ENCODE results near the gene ERV3-1.

Gene ERV3-1

GRCh38 chr7:65002972-65003585, 3.4 kb downstream of the ERV3-1 start:
- no peaks in the 10 kb centered on the region for H3K9me2 ChIP-seq (replicated peaks; ENCODE audit: control insufficient read depth, low read length)
- peak overlapping the region; percentile 71; the same call in 1 of the 2 replicates for H3K4me2 ChIP-seq (ENCODE audit: low read length)
- H3K9me3 ChIP-seq (ENCODE audit: control insufficient read depth, insufficient read depth, low read length), result peaks cover 30% of the 10 kb centered on the region
- no peak overlapping the region for H3K4me3 ChIP-seq (ENCODE audit: low read length)
- peaks cover 72% of the 10 kb centered on the region for H3K36me3 ChIP-seq (ENCODE audit: control insufficient read depth, low read length)
- peaks cover 75% of the 10 kb centered on the region for H3K4me1 ChIP-seq (ENCODE audit: control insufficient read depth, low read length)
- no peak overlapping the region for H3K27ac ChIP-seq (ENCODE audit: low read depth, low read length)
- TF ChIP-seq EZH2phosphoT487 (IDR thresholded peaks at IDR 0.05; ENCODE audit: borderline replicate concordance, low read length), result no peak
- TF ChIP-seq CTCF (IDR thresholded peaks at IDR 0.05; ENCODE audit: low read depth, low read length, poor library complexity, severe bottlenecking), result no peak
- peaks cover 83% of the 10 kb centered on the region for H3K79me2 ChIP-seq (ENCODE audit: control insufficient read depth, low read length)
- no peaks in the 10 kb centered on the region for H3K27me3 ChIP-seq (ENCODE audit: control insufficient read depth, low read length)
- H4K20me1 ChIP-seq (ENCODE audit: control insufficient read depth, insufficient read depth, low read depth, low read length), result no peaks in the 10 kb centered on the region
- peaks cover 5% of the 10 kb centered on the region for H3F3A ChIP-seq (ENCODE audit: control insufficient read depth, insufficient read depth)

- H3K79me2 ChIP-seq (ENCODE audit: control insufficient read depth, low read length), result peaks cover 89% of the 10 kb centered on the region
- peaks cover 5% of the 10 kb centered on the region for H3F3A ChIP-seq (ENCODE audit: control insufficient read depth, insufficient read depth)
- H3K36me3 ChIP-seq (ENCODE audit: control insufficient read depth, low read length), result peaks cover 89% of the 10 kb centered on the region
- peaks cover 68% of the 10 kb centered on the region for H3K4me1 ChIP-seq (ENCODE audit: control insufficient read depth, low read length)
- peak overlapping the region; percentile 1; the same call in 1 of the 2 replicates for H3K4me2 ChIP-seq (ENCODE audit: low read length)
- no peaks in the 10 kb centered on the region for H4K20me1 ChIP-seq (ENCODE audit: control insufficient read depth, insufficient read depth, low read depth, low read length)
- no peak overlapping the region for H3K4me3 ChIP-seq (ENCODE audit: low read length)
- peaks cover 45% of the 10 kb centered on the region for H3K9me3 ChIP-seq (ENCODE audit: control insufficient read depth, insufficient read depth, low read length)
- TF ChIP-seq CTCF (IDR thresholded peaks at IDR 0.05; ENCODE audit: low read depth, low read length, poor library complexity, severe bottlenecking) (no peak), EZH2phosphoT487 (IDR thresholded peaks at IDR 0.05; ENCODE audit: borderline replicate concordance, low read length) (no peak)
- no peaks in the 10 kb centered on the region for H3K27me3 ChIP-seq (ENCODE audit: control insufficient read depth, low read length)
- no peaks in the 10 kb centered on the region for H3K9me2 ChIP-seq (replicated peaks; ENCODE audit: control insufficient read depth, low read length)
- H3K27ac ChIP-seq (ENCODE audit: low read depth, low read length), result peak overlapping the region; percentile 79; the same call in 1 of the 2 replicates
Measured at GRCh38 chr7:65001291-65001814, 5.1 kb downstream of the ERV3-1 start.

- peak overlapping the region; percentile 59 for H3K4me2 ChIP-seq (ENCODE audit: low read length)
Measured at GRCh38 chr7:64999165-65000004, 7.1 kb downstream of the ERV3-1 start.

More at GRCh38 chr7:64999165-65000004, 7.1 kb downstream of the ERV3-1 start:
- TF ChIP-seq EZH2phosphoT487 (IDR thresholded peaks at IDR 0.05; ENCODE audit: borderline replicate concordance, low read length) (no peak), CTCF (IDR thresholded peaks at IDR 0.05; ENCODE audit: low read depth, low read length, poor library complexity, severe bottlenecking) (no peak)
- Histone ChIP-seq H3K9me3 (ENCODE audit: control insufficient read depth, insufficient read depth, low read length) (peaks cover 52% of the 10 kb centered on the region), H3K27ac (ENCODE audit: low read depth, low read length) (peak overlapping the region; percentile 79), H3K36me3 (ENCODE audit: control insufficient read depth, low read length) (peaks cover 81% of the 10 kb centered on the region), H3K27me3 (ENCODE audit: control insufficient read depth, low read length) (no peaks in the 10 kb centered on the region), H3K9me2 (replicated peaks; ENCODE audit: control insufficient read depth, low read length) (no peaks in the 10 kb centered on the region), H3F3A (ENCODE audit: control insufficient read depth, insufficient read depth) (peaks cover 5% of the 10 kb centered on the region), H4K20me1 (ENCODE audit: control insufficient read depth, insufficient read depth, low read depth, low read length) (no peaks in the 10 kb centered on the region), H3K4me3 (ENCODE audit: low read length) (peak overlapping the region; percentile 54), H3K4me1 (ENCODE audit: control insufficient read depth, low read length) (peaks cover 54% of the 10 kb centered on the region), H3K79me2 (ENCODE audit: control insufficient read depth, low read length) (peaks cover 69% of the 10 kb centered on the region)
